ENCODE measurements around the gene ELP2. TPM values are rescaled to one million over a fixed set of nuclear protein-coding genes. Genes with fewer than 3 reads are reported as not detected.
"Not testable (repeated sequence)": the region's sequence is repeated elsewhere in the genome, so short reads cannot be mapped to it uniquely, and the experiment has no call there.

Gene ELP2
- total and polyA plus RNA-seq, 3 experiments from 2014 or later: 64.1 to 89.6 (median 85.8) TPM

DNA sequence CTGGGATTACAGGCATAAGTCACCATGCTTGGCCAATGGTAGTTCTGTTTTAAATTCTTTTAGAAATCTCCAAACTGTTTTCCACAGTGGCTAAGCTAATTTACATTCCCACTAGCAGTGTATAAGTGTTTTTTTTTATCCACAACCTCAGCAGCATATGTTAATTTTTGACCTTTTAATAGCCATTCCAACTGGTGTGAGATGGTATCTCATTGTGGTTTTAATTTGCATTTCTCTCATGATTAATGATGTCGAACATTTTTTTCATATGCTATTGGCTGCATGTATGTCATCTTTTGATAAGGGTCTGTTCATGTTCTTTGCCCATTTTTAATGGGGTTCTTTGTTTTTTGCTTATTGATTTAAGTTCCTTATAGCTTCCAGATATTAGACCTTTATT lies 77.6 kb downstream of the ELP2 start:
- POLR2A ChIA-PET: no interaction called here

DNA sequence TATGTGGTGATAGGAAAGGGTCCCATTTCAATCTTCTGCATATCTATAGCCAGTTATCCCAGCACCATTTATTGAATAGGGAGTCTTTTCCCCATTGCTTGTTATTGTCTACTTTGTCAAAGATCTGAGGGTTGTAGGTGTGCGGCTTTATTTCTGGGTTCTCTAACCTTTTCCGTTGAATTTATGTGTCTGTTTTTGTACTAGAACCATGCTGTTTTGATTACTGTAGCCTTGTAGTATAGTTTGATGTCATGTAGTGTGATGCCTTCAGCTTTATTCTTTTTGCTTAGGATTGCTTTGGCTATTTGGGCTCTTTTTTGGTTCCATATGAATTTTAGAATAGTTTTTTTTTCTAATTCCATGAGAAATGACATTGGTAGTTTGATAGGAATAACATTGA lies 78.3 kb downstream of the ELP2 start:
- H3K27me3 ChIP-seq (ENCODE audit: insufficient read depth, low read length, poor library complexity, severe bottlenecking); POLR2A ChIA-PET; CTCF ChIA-PET; H3K9me3 Mint-ChIP-seq; H3K9me3 ChIP-seq (ENCODE audit: low read length); H3K36me3 Mint-ChIP-seq; H3K4me3 ChIP-seq (ENCODE audit: low read length); H3K27ac Mint-ChIP-seq; H3K36me3 ChIP-seq (ENCODE audit: insufficient read depth, low read length); H3K4me3 Mint-ChIP-seq; H3K4me1 Mint-ChIP-seq; H3K27ac ChIP-seq (ENCODE audit: low read depth, low read length); DNase-seq; H3K4me1 ChIP-seq (ENCODE audit: insufficient read depth, low read length): not testable (repeated sequence)
- H3K27me3 Mint-ChIP-seq: peaks cover 2 to 16% of the 10 kb centered on the region in 2 donors

More for the DNA sequence above, 77.6 kb downstream of the ELP2 start:
- Histone ChIP-seq H3K36me3 (ENCODE audit: insufficient read depth, low read length) (no peaks in the 10 kb centered on the region), H3K4me3 (ENCODE audit: low read length) (no peak overlapping the region), H3K9me3 (ENCODE audit: low read length) (no peaks in the 10 kb centered on the region), H3K27me3 (ENCODE audit: insufficient read depth, low read length, poor library complexity, severe bottlenecking) (no peaks in the 10 kb centered on the region), H3K4me1 (ENCODE audit: insufficient read depth, low read length) (no peaks in the 10 kb centered on the region), H3K27ac (ENCODE audit: low read depth, low read length) (no peak overlapping the region)
- Mint-ChIP-seq H3K4me1 (no peaks in the 10 kb centered on the region), H3K27ac (no peak overlapping the region), H3K9me3 (peaks cover 0 to 2% (median 0%) of the 10 kb centered on the region in 5 donors), H3K4me3 (no peak overlapping the region), H3K36me3 (no peaks in the 10 kb centered on the region), H3K27me3 (peaks cover 2 to 16% of the 10 kb centered on the region in 2 donors)
- CTCF ChIA-PET: no interaction called here
- no peak for DNase-seq

- POLR2A ChIA-PET: no interaction called here
- H3K4me3 ChIP-seq (ENCODE audit: low read length): no peak overlapping the region
- H3K36me3 ChIP-seq (ENCODE audit: insufficient read depth, low read length): no peaks in the 10 kb centered on the region
- H3K27me3 ChIP-seq (ENCODE audit: insufficient read depth, low read length, poor library complexity, severe bottlenecking): no peaks in the 10 kb centered on the region
- H3K27ac Mint-ChIP-seq: no peak overlapping the region
- no peaks in the 10 kb centered on the region for H3K36me3 Mint-ChIP-seq
- DNase-seq: no peak
- peaks cover 0 to 2% (median 0%) of the 10 kb centered on the region in 5 donors for H3K9me3 Mint-ChIP-seq
- H3K27ac ChIP-seq (ENCODE audit: low read depth, low read length): no peak overlapping the region
- H3K9me3 ChIP-seq (ENCODE audit: low read length): no peaks in the 10 kb centered on the region
- H3K4me3 Mint-ChIP-seq: no peak overlapping the region
- H3K4me1 ChIP-seq (ENCODE audit: insufficient read depth, low read length): no peaks in the 10 kb centered on the region
- H3K4me1 Mint-ChIP-seq: no peaks in the 10 kb centered on the region
- H3K27me3 Mint-ChIP-seq: peaks cover 9 to 22% of the 10 kb centered on the region in 2 donors
- CTCF ChIA-PET: no interaction called here
Measured at GRCh38 chr18:36211612-36212065, 81.9 kb downstream of the ELP2 start.

- POLR2A ChIA-PET: no interaction called here
- Histone ChIP-seq H3K36me3 (ENCODE audit: insufficient read depth, low read length) (no peaks in the 10 kb centered on the region), H3K27ac (ENCODE audit: low read depth, low read length) (no peak overlapping the region), H3K27me3 (ENCODE audit: insufficient read depth, low read length, poor library complexity, severe bottlenecking) (no peaks in the 10 kb centered on the region), H3K4me1 (ENCODE audit: insufficient read depth, low read length) (no peaks in the 10 kb centered on the region), H3K4me3 (ENCODE audit: low read length) (no peak overlapping the region), H3K9me3 (ENCODE audit: low read length) (no peaks in the 10 kb centered on the region)
- CTCF ChIA-PET: no interaction called here
- H3K36me3 Mint-ChIP-seq: no peaks in the 10 kb centered on the region
- H3K4me1 Mint-ChIP-seq: no peaks in the 10 kb centered on the region
- H3K27ac Mint-ChIP-seq: no peak overlapping the region
- H3K9me3 Mint-ChIP-seq: peaks cover 0 to 2% (median 0%) of the 10 kb centered on the region in 5 donors
- H3K4me3 Mint-ChIP-seq: no peak overlapping the region
- peaks cover 9 to 22% of the 10 kb centered on the region in 2 donors for H3K27me3 Mint-ChIP-seq
- no peak for DNase-seq
Measured at GRCh38 chr18:36212301-36213171, 82.8 kb downstream of the ELP2 start.

GRCh38 chr18:36214811-36215210 lies 85.1 kb downstream of the ELP2 start:
- POLR2A ChIA-PET: no interaction called here
- H3K4me1 Mint-ChIP-seq: no peaks in the 10 kb centered on the region
- Histone ChIP-seq H3K4me1 (ENCODE audit: insufficient read depth, low read length) (no peaks in the 10 kb centered on the region), H3K36me3 (ENCODE audit: insufficient read depth, low read length) (no peaks in the 10 kb centered on the region), H3K4me3 (ENCODE audit: low read length) (no peak overlapping the region), H3K27ac (ENCODE audit: low read depth, low read length) (no peak overlapping the region), H3K27me3 (ENCODE audit: insufficient read depth, low read length, poor library complexity, severe bottlenecking) (no peaks in the 10 kb centered on the region), H3K9me3 (ENCODE audit: low read length) (no peaks in the 10 kb centered on the region)
- no peak overlapping the region for H3K27ac Mint-ChIP-seq
- H3K36me3 Mint-ChIP-seq: no peaks in the 10 kb centered on the region
- peaks cover 0 to 2% (median 0%) of the 10 kb centered on the region in 5 donors for H3K9me3 Mint-ChIP-seq
- DNase-seq: no peak
- no peak overlapping the region for H3K4me3 Mint-ChIP-seq
- CTCF ChIA-PET: no interaction called here
- peaks cover 10 to 19% of the 10 kb centered on the region in 2 donors for H3K27me3 Mint-ChIP-seq

GRCh38 chr18:36215577-36215976 lies 85.9 kb downstream of the ELP2 start:
- Histone ChIP-seq H3K27me3 (ENCODE audit: insufficient read depth, low read length, poor library complexity, severe bottlenecking) (no peaks in the 10 kb centered on the region), H3K4me1 (ENCODE audit: insufficient read depth, low read length) (no peaks in the 10 kb centered on the region), H3K9me3 (ENCODE audit: low read length) (no peaks in the 10 kb centered on the region), H3K27ac (ENCODE audit: low read depth, low read length) (no peak overlapping the region), H3K36me3 (ENCODE audit: insufficient read depth, low read length) (no peaks in the 10 kb centered on the region), H3K4me3 (ENCODE audit: low read length) (no peak overlapping the region)
- Mint-ChIP-seq H3K36me3 (no peaks in the 10 kb centered on the region), H3K4me1 (no peaks in the 10 kb centered on the region), H3K27ac (no peak overlapping the region), H3K4me3 (no peak overlapping the region), H3K27me3 (peaks cover 12 to 15% of the 10 kb centered on the region in 2 donors), H3K9me3 (peaks cover 0 to 2% (median 0%) of the 10 kb centered on the region in 5 donors)
- DNase-seq: no peak
- CTCF ChIA-PET: no interaction called here
- POLR2A ChIA-PET: no interaction called here

DNA sequence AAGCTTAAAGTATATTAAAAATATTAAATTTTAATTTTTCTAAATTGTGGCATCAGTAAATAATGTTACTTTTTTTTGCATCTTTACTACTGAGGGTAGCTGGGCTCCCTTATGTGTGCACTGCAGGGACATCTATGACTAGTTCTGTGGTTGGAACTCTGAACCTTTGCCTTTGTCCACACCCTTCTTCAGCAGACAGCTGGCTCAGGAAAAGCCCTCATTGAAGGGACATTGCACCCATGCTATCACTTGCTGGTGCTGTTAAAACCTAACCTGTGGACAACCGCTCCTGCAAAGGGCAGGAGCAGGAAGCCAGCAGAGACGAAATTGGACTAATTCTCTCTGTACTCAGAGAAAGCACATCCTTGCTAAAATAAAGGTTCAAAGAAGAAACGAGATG lies 87.6 kb downstream of the ELP2 start:
- Histone ChIP-seq H3K27me3 (ENCODE audit: insufficient read depth, low read length, poor library complexity, severe bottlenecking) (no peaks in the 10 kb centered on the region), H3K36me3 (ENCODE audit: insufficient read depth, low read length) (no peaks in the 10 kb centered on the region), H3K4me3 (ENCODE audit: low read length) (no peak overlapping the region), H3K4me1 (ENCODE audit: insufficient read depth, low read length) (no peaks in the 10 kb centered on the region), H3K27ac (ENCODE audit: low read depth, low read length) (no peak overlapping the region), H3K9me3 (ENCODE audit: low read length) (no peaks in the 10 kb centered on the region)
- ChIA-PET CTCF (interaction anchor here (1.1 to 1.4 kb wide), 2 partner anchors 9 to 67 kb away, joined by 3 to 4 read pairs; no protein-coding TSS in a partner anchor), POLR2A (no interaction called here)
- H3K4me3 Mint-ChIP-seq: no peak overlapping the region
- no peaks in the 10 kb centered on the region for H3K9me3 Mint-ChIP-seq
- no peak for DNase-seq
- no peaks in the 10 kb centered on the region for H3K36me3 Mint-ChIP-seq
- H3K27me3 Mint-ChIP-seq: peaks cover 6 to 10% of the 10 kb centered on the region in 2 donors
- no peak overlapping the region for H3K27ac Mint-ChIP-seq
- H3K4me1 Mint-ChIP-seq: no peaks in the 10 kb centered on the region

GRCh38 chr18:36229188-36229587 lies 99.5 kb downstream of the ELP2 start:
- CTCF ChIA-PET: no interaction called here

More at GRCh38 chr18:36229188-36229587, 99.5 kb downstream of the ELP2 start:
- H3K27ac Mint-ChIP-seq: no peak overlapping the region
- Histone ChIP-seq H3K9me3 (ENCODE audit: low read length) (peaks cover 9% of the 10 kb centered on the region), H3K4me3 (ENCODE audit: low read length) (no peak overlapping the region), H3K27ac (ENCODE audit: low read depth, low read length) (no peak overlapping the region), H3K4me1 (ENCODE audit: insufficient read depth, low read length) (no peaks in the 10 kb centered on the region), H3K36me3 (ENCODE audit: insufficient read depth, low read length) (no peaks in the 10 kb centered on the region), H3K27me3 (ENCODE audit: insufficient read depth, low read length, poor library complexity, severe bottlenecking) (no peaks in the 10 kb centered on the region)
- POLR2A ChIA-PET: no interaction called here
- peaks cover 21 to 45% (median 36%) of the 10 kb centered on the region in 5 donors for H3K9me3 Mint-ChIP-seq
- peaks cover 19 to 26% of the 10 kb centered on the region in 2 donors for H3K27me3 Mint-ChIP-seq
- H3K4me1 Mint-ChIP-seq: no peaks in the 10 kb centered on the region
- DNase-seq: no peak
- no peak overlapping the region for H3K4me3 Mint-ChIP-seq
- peaks cover 0 to 21% (median 4%) of the 10 kb centered on the region in 3 donors for H3K36me3 Mint-ChIP-seq

Data from CD8-positive, alpha-beta memory T cell (primary cell).